PFSK-1 (cell line): Measurements from ENCODE around the gene PDGFD.

Experiments used
- POLR2AphosphoS5 ChIP-seq: IDR thresholded peaks from 2 replicates; pipeline ENCODE4 v1.6.1; 2012; ENCODE audit warnings: low read depth, mild to moderate bottlenecking, control low read depth, low read length, moderate library complexity
- SIN3A ChIP-seq: IDR thresholded peaks from 2 replicates; pipeline ENCODE4 v1.6.1; 2012; ENCODE audit warnings: mild to moderate bottlenecking, low read length, moderate library complexity, borderline replicate concordance; ENCODE audit not compliant: insufficient read depth
- TAF1 ChIP-seq: IDR thresholded peaks from 2 replicates; pipeline ENCODE4 v1.6.1; 2012; ENCODE audit warnings: low read length, control low read depth, borderline replicate concordance; ENCODE audit not compliant: insufficient read depth

- TF ChIP-seq SIN3A (no peak), TAF1 (no peak), POLR2AphosphoS5 (no peak)
Measured at GRCh38 chr11:103980108-103980507, 183.8 kb downstream of the PDGFD start.
